Esophagus squamous epithelium (tissue), 4 donors: Measurements from ENCODE around the gene ACSS3.

Experiments
- POLR2A ChIP-seq, 4 donors: fragments of 450-650 bp; IDR thresholded peaks; one replicate each; pipeline ENCODE4 v1.6.1; 2017; ENCODE audit warnings: antibody characterized with exemption in 4 of 4, mild to moderate bottlenecking in 4 of 4, moderate library complexity in 3 of 4
- TF ChIP-seq, protein P1 (sequence below), 6 experiments: fragments of 450-650 bp in 4 of 6; fragments of 200-600 bp in 2 of 6; sonication (generic) in 2 of 6; IDR thresholded peaks; one replicate each; pipeline ENCODE4 v1.5.1; 2016 to 2019; ENCODE audit warnings: antibody characterized with exemption in 6 of 6, mild to moderate bottlenecking in 4 of 6, moderate library complexity in 4 of 6

DNA sequence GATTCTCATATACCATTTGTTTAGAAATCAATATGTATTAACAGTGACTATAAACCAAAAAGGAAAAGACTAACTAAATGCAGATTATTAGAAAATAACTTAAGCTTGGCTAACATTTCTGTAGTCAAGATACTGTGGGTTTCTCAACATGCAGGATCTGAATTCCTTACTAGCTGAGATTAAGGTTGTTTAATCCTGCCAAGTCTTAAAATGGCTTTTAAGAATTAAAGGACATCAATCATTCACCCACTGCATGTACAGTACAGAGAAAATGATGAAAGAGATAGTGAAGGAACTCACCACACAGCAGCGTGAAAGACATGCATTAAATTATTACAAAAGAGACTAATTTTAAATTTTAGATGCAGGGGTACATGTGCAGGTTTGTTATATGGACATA is 3.8 kb downstream of the ACSS3 start:
- TF ChIP-seq, protein P1, sequence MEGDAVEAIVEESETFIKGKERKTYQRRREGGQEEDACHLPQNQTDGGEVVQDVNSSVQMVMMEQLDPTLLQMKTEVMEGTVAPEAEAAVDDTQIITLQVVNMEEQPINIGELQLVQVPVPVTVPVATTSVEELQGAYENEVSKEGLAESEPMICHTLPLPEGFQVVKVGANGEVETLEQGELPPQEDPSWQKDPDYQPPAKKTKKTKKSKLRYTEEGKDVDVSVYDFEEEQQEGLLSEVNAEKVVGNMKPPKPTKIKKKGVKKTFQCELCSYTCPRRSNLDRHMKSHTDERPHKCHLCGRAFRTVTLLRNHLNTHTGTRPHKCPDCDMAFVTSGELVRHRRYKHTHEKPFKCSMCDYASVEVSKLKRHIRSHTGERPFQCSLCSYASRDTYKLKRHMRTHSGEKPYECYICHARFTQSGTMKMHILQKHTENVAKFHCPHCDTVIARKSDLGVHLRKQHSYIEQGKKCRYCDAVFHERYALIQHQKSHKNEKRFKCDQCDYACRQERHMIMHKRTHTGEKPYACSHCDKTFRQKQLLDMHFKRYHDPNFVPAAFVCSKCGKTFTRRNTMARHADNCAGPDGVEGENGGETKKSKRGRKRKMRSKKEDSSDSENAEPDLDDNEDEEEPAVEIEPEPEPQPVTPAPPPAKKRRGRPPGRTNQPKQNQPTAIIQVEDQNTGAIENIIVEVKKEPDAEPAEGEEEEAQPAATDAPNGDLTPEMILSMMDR (IDR thresholded peaks at IDR 0.05), result no peak
- TF ChIP-seq POLR2A (IDR thresholded peaks at IDR 0.05), result no peak
